ENCODE results near the gene BUB1B. TPM values are rescaled to one million over a fixed set of nuclear protein-coding genes. Genes with fewer than 3 reads are reported as not detected.
A peak's percentile ranks its signal among the peaks of the same experiment; 100 is the strongest.
"Not testable (repeated sequence)": the region's sequence is repeated elsewhere in the genome, so short reads cannot be mapped to it uniquely, and the experiment has no call there.

BUB1B gene
- total RNA-seq, 6 donors from 2014 or later, result 0.79 to 12.1 (median 2.7) TPM; not detected in 1

DNA sequence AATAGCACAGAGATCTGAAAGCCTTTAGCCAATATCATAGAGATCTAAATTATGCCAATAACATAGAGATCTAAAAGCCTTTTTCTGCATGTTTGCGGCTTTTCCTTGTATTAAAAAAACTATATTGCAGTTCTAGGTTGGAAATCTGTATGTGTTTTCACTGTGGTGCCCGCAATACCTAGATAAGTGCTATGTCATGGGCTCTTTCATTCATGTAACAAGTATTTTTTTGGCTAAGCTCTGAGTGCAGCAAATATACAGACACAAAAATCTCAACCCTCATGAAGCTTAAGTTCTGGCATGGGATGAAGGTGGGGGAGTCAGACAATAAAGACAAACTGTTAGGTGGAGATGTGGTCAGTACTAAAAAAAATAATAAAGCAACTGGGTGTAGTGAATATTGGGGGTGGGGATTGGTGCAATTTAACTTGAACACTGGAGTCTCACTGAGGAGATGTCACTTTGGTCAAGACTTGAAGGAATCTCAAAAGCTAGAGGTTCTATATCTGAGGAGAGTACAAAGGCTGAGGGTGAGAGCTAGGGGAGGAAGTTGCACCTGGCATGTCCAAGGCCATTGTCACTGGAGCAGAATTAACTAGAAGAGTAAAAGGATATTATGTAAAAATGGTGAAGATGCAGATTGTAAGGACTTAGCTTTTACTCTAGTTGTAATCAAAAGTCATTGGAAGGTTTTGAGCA is 973 bp downstream of the BUB1B start:
- Histone ChIP-seq H3K4me3 (peak overlapping the region in 3 of 4 donors; percentile 50 to 82 (median 70)), H3K9me3 (no peaks in the 10 kb centered on the region), H3K36me3 (no peaks in the 10 kb centered on the region), H3K27me3 (no peaks in the 10 kb centered on the region), H3K27ac (no peak overlapping the region), H3K4me1 (peaks cover 9 to 16% (median 11%) of the 10 kb centered on the region in 4 donors)
- no peak for ATAC-seq (ENCODE audit: low FRiP score in 2 of 2)
- TF ChIP-seq POLR2A (IDR thresholded peaks at IDR 0.05) (no peak), POLR2AphosphoS5 (IDR thresholded peaks at IDR 0.05) (no peak), EP300 (IDR thresholded peaks at IDR 0.05) (no peak)
- TF ChIP-seq, protein P1, sequence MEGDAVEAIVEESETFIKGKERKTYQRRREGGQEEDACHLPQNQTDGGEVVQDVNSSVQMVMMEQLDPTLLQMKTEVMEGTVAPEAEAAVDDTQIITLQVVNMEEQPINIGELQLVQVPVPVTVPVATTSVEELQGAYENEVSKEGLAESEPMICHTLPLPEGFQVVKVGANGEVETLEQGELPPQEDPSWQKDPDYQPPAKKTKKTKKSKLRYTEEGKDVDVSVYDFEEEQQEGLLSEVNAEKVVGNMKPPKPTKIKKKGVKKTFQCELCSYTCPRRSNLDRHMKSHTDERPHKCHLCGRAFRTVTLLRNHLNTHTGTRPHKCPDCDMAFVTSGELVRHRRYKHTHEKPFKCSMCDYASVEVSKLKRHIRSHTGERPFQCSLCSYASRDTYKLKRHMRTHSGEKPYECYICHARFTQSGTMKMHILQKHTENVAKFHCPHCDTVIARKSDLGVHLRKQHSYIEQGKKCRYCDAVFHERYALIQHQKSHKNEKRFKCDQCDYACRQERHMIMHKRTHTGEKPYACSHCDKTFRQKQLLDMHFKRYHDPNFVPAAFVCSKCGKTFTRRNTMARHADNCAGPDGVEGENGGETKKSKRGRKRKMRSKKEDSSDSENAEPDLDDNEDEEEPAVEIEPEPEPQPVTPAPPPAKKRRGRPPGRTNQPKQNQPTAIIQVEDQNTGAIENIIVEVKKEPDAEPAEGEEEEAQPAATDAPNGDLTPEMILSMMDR (IDR thresholded peaks at IDR 0.05), result no peak
- WGBS, 2 donors, result 13 to 16% methylated on average over 2 of the region's 2 CpGs
- no peak for DNase-seq

DNA sequence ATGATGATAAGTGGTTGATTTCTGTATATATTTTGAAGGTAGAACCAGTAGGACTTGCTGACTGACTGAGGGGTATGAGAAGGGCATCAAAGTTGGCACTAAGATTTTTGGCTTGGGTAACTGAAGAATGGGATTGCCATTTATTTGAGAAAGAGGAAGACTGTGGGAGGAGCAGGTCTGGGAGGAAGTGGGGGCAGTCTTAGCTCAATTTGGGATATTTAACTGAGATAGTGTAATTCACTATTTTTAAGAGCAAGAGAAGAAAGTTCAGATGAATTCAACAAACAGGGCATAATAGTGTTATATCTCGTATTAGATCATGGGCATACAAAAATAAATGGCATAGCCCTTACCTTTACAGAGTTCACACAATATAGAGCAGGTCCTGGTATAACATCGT is 1.7 kb downstream of the BUB1B start:
- DNase-seq (no peak), ATAC-seq (ENCODE audit: low FRiP score in 2 of 2) (no peak)
- Histone ChIP-seq H3K27me3 (no peaks in the 10 kb centered on the region), H3K4me3 (no peak overlapping the region), H3K27ac (no peak overlapping the region), H3K36me3 (no peaks in the 10 kb centered on the region), H3K9me3 (no peaks in the 10 kb centered on the region), H3K4me1 (peaks cover 9 to 16% (median 11%) of the 10 kb centered on the region in 4 donors)
- no peak for TF ChIP-seq EP300 (IDR thresholded peaks at IDR 0.05)
- TF ChIP-seq, protein P1 (IDR thresholded peaks at IDR 0.05), result no peak
- TF ChIP-seq POLR2A (IDR thresholded peaks at IDR 0.05), result no peak
- TF ChIP-seq POLR2AphosphoS5 (IDR thresholded peaks at IDR 0.05), result no peak
- 84 to 93% methylated on average over 2 of the region's 2 CpGs for WGBS, 2 donors

DNA sequence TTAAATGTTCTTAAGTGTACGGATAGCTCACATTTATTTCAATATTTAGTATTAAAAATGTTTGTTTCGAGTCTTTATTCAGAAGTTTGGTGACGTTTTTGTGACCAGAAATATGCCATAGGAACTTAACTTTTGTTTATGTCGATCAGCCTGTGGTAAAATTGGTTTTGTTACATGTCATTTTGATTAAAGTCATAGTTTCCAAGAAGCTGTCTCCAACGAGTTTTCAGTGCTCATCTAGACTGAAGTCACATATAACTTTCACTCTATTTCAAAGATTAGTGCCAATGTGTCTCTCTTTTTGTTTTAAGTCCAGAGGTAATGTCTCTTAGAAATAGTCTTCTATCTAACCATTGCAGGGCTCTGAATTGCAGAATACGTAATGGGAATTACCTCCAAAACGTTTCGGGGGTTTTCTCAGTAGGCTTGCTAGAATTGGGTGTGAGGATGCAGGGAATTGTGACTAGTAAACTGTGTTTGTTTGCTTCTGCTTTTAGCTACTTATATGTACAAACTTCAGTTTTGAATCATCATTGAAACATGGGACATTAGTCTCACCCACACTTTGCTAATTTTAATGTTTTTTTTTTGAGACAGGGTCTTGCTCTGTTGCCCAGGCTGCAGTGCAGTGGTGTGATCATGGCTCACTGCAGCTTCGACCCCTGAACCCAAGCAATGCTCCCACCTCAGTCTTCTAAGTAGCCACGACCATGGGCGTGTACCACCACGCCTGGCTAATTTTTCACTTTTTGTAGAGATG is 3.0 kb downstream of the BUB1B start:
- Histone ChIP-seq H3K27ac (no peak overlapping the region), H3K27me3 (no peaks in the 10 kb centered on the region), H3K4me1 (peaks cover 9 to 16% (median 11%) of the 10 kb centered on the region in 4 donors), H3K9me3 (no peaks in the 10 kb centered on the region), H3K4me3 (no peak overlapping the region), H3K36me3 (no peaks in the 10 kb centered on the region)
- no peak for TF ChIP-seq EP300 (IDR thresholded peaks at IDR 0.05)
- TF ChIP-seq, protein P1 (IDR thresholded peaks at IDR 0.05), result no peak
- no peak for TF ChIP-seq POLR2AphosphoS5 (IDR thresholded peaks at IDR 0.05)
- no peak for TF ChIP-seq POLR2A (IDR thresholded peaks at IDR 0.05)
- ATAC-seq (ENCODE audit: low FRiP score in 2 of 2), result no peak
- no peak for DNase-seq
- WGBS, 2 donors, result 82 to 83% methylated on average over 12 of the region's 12 CpGs

DNA sequence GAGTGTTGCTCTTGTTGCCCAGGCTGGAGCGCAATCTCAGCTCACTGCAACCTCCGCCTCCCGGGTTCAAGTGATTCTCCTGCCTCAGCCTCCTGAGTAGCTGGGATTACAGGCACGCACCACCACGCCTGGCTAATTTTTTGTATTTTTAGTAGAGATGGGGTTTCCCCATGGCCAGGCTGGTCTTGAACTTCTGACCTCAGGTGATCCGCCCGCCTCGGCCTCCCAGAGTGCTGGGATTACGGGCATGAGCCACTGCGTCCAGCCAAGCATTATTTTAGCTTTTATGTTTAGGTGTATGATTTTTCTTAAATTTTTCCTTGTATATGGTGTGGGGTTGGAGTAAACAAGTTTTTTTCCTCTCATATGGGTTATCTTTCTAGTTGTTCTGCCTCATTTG is 6.5 kb downstream of the BUB1B start:
- H3K36me3 ChIP-seq; DNase-seq; H3K9me3 ChIP-seq; H3K4me3 ChIP-seq; H3K27me3 ChIP-seq; ATAC-seq (ENCODE audit: low FRiP score in 2 of 2); H3K4me1 ChIP-seq; H3K27ac ChIP-seq: not testable (repeated sequence)
- 96 to 100% methylated on average over 10 of the region's 10 CpGs for WGBS, 2 donors

DNA sequence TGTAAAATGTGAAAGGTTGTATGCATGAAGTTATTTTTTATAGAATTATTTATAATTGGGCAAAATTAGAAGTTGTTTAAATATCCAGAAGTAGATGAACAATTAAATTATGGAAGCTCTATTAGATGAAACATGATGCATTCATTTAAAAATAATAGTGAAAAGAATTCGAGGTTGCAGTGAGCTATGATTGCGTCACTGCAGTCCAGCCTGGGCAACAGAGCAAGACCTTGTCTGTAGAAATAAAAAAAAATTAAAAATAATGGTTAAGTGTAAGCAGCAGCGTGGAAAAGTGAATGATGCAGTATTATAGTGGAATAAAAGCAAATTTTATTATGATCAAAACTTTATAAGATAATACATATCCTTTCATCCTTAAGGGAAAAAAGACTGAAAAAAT is 14.3 kb downstream of the BUB1B start:
- ATAC-seq (ENCODE audit: low FRiP score in 2 of 2) (no peak), DNase-seq (no peak)
- H3K36me3 ChIP-seq, result no peaks in the 10 kb centered on the region
- no peaks in the 10 kb centered on the region for H3K4me1 ChIP-seq
- no peak overlapping the region for H3K27ac ChIP-seq
- H3K27me3 ChIP-seq, result no peaks in the 10 kb centered on the region
- 88 to 91% methylated on average over 3 of the region's 3 CpGs for WGBS, 2 donors
- TF ChIP-seq POLR2A (IDR thresholded peaks at IDR 0.05) (no peak), POLR2AphosphoS5 (IDR thresholded peaks at IDR 0.05) (no peak), EP300 (IDR thresholded peaks at IDR 0.05) (no peak)
- TF ChIP-seq, protein P1 (IDR thresholded peaks at IDR 0.05), result no peak
- no peaks in the 10 kb centered on the region for H3K9me3 ChIP-seq
- H3K4me3 ChIP-seq, result no peak overlapping the region
